Activated naive CD8-positive, alpha-beta T cell treated with anti-CD3 and anti-CD28 coated beads, Interleukin-2, amount 50 U/mL, for 24 hours (primary cell): ENCODE measurements around the gene C1QTNF4.

Experiments used
- ATAC-seq: fragments of 150-1000 bp; cut with Tn5 transposase; one replicate; pipeline ENCODE4 v1.10.0; 2021
- DNase-seq: peaks from one replicate; pipeline ENCODE4 v3.0.0; 2021
- H3K27ac Mint-ChIP-seq: one replicate; pipeline ENCODE4 v1.8.0; 2021; ENCODE audit warnings: mild to moderate bottlenecking, mixed read lengths
- H3K27me3 Mint-ChIP-seq: one replicate; pipeline ENCODE4 v1.8.0; 2021; ENCODE audit warnings: mixed read lengths
- H3K36me3 Mint-ChIP-seq: one replicate; pipeline ENCODE4 v1.8.0; 2021; ENCODE audit warnings: low read depth, mixed read lengths
- H3K4me1 Mint-ChIP-seq: one replicate; pipeline ENCODE4 v1.8.0; 2021; ENCODE audit warnings: mixed read lengths
- H3K4me3 Mint-ChIP-seq: one replicate; pipeline ENCODE4 v1.8.0; 2021; ENCODE audit warnings: mild to moderate bottlenecking, moderate library complexity, mixed read lengths
- H3K9me3 Mint-ChIP-seq: one replicate; pipeline ENCODE4 v1.8.0; 2021; ENCODE audit warnings: mixed read lengths

C1QTNF4 gene

GRCh38 chr11:47587039-47587716, 7.0 kb downstream of the C1QTNF4 start:
- no peak for DNase-seq
- H3K36me3 Mint-ChIP-seq, result peaks cover 16% of the 10 kb centered on the region
- H3K4me3 Mint-ChIP-seq, result no peak overlapping the region
- H3K4me1 Mint-ChIP-seq, result peaks cover 6% of the 10 kb centered on the region
- H3K9me3 Mint-ChIP-seq, result no peaks in the 10 kb centered on the region
- H3K27me3 Mint-ChIP-seq, result peaks cover 3% of the 10 kb centered on the region
- no peak overlapping the region for H3K27ac Mint-ChIP-seq
- ATAC-seq, result no peak

- ATAC-seq, result no peak
- Mint-ChIP-seq H3K9me3 (no peaks in the 10 kb centered on the region), H3K36me3 (peaks cover 23% of the 10 kb centered on the region), H3K4me3 (no peak within 1 kb of the TSS), H3K27ac (no peak within 1 kb of the TSS), H3K27me3 (no peaks in the 10 kb centered on the region), H3K4me1 (peaks cover 1% of the 10 kb centered on the region)
- DNase-seq, result no peak
Observed at GRCh38 chr11:47586098-47586855, 7.9 kb downstream of the C1QTNF4 start, which contains the start of gene FAM180B. Gene FAM180B, plus strand, starts transcription at chr11:47586678. Its CDS starts 91 bp downstream, at chr11:47586769.

- H3K36me3 Mint-ChIP-seq, result peaks cover 40% of the 10 kb centered on the region
- no peaks in the 10 kb centered on the region for H3K9me3 Mint-ChIP-seq
- ATAC-seq (no peak), DNase-seq (no peak)
- H3K4me1 Mint-ChIP-seq, result peaks cover 19% of the 10 kb centered on the region
- no peak overlapping the region for H3K4me3 Mint-ChIP-seq
- H3K27me3 Mint-ChIP-seq, result peaks cover under 1% of the 10 kb centered on the region
- H3K27ac Mint-ChIP-seq, result no peak overlapping the region
Observed at GRCh38 chr11:47583844-47584243, 10.4 kb downstream of the C1QTNF4 start.

- peaks cover 47% of the 10 kb centered on the region for H3K4me1 Mint-ChIP-seq
- H3K4me3 Mint-ChIP-seq, result peak within 1 kb of the TSS; percentile 99
- peak within 1 kb of the TSS; percentile 97 for H3K27ac Mint-ChIP-seq
- no peaks in the 10 kb centered on the region for H3K9me3 Mint-ChIP-seq
- ATAC-seq, result peak; percentile 96
- peaks cover 2% of the 10 kb centered on the region for H3K27me3 Mint-ChIP-seq
- peaks cover 57% of the 10 kb centered on the region for H3K36me3 Mint-ChIP-seq
- peak; percentile 90 for DNase-seq
Observed at GRCh38 chr11:47578524-47579494, 15.4 kb downstream of the C1QTNF4 start, which contains the start of the genes KBTBD4 and NDUFS3. Gene KBTBD4, minus strand, starts transcription at chr11:47578970. Its CDS starts 19 bp downstream, at chr11:47578951. Gene NDUFS3, plus strand, starts transcription at chr11:47579074. Its CDS starts 18 bp downstream, at chr11:47579092.

GRCh38 chr11:47577460-47578041, 16.7 kb downstream of the C1QTNF4 start:
- no peak for DNase-seq
- Mint-ChIP-seq H3K27ac (peak overlapping the region; percentile 97), H3K27me3 (peaks cover 2% of the 10 kb centered on the region), H3K9me3 (no peaks in the 10 kb centered on the region), H3K36me3 (peaks cover 59% of the 10 kb centered on the region), H3K4me1 (peaks cover 47% of the 10 kb centered on the region), H3K4me3 (peak overlapping the region; percentile 99)
- no peak for ATAC-seq

GRCh38 chr11:47573321-47573720, 20.9 kb downstream of the C1QTNF4 start:
- peaks cover 23% of the 10 kb centered on the region for H3K4me1 Mint-ChIP-seq
- H3K9me3 Mint-ChIP-seq, result no peaks in the 10 kb centered on the region
- ATAC-seq, result no peak
- H3K4me3 Mint-ChIP-seq, result no peak overlapping the region
- H3K27me3 Mint-ChIP-seq, result no peaks in the 10 kb centered on the region
- no peak overlapping the region for H3K27ac Mint-ChIP-seq
- no peak for DNase-seq
- H3K36me3 Mint-ChIP-seq, result peaks cover 42% of the 10 kb centered on the region

- Mint-ChIP-seq H3K9me3 (no peaks in the 10 kb centered on the region), H3K4me1 (peaks cover 18% of the 10 kb centered on the region), H3K4me3 (no peak overlapping the region), H3K27me3 (no peaks in the 10 kb centered on the region), H3K36me3 (peaks cover 42% of the 10 kb centered on the region), H3K27ac (peak overlapping the region; percentile 22)
- ATAC-seq (no peak), DNase-seq (no peak)
Observed at GRCh38 chr11:47572715-47573255, 21.4 kb downstream of the C1QTNF4 start.

- H3K9me3 Mint-ChIP-seq, result no peaks in the 10 kb centered on the region
- ATAC-seq, result no peak
- H3K36me3 Mint-ChIP-seq, result peaks cover 39% of the 10 kb centered on the region
- H3K4me1 Mint-ChIP-seq, result peaks cover 12% of the 10 kb centered on the region
- no peak for DNase-seq
- H3K4me3 Mint-ChIP-seq, result no peak overlapping the region
- H3K27ac Mint-ChIP-seq, result no peak overlapping the region
- H3K27me3 Mint-ChIP-seq, result no peaks in the 10 kb centered on the region
Observed at GRCh38 chr11:47571895-47572294, 22.3 kb downstream of the C1QTNF4 start.

- no peak overlapping the region for H3K27ac Mint-ChIP-seq
- H3K36me3 Mint-ChIP-seq, result peaks cover 43% of the 10 kb centered on the region
Observed at GRCh38 chr11:47571357-47571729, 22.9 kb downstream of the C1QTNF4 start.

GRCh38 chr11:47570651-47571356, 23.4 kb downstream of the C1QTNF4 start:
- ATAC-seq (no peak), DNase-seq (no peak)
- Mint-ChIP-seq H3K27ac (no peak overlapping the region), H3K27me3 (no peaks in the 10 kb centered on the region), H3K36me3 (peaks cover 40% of the 10 kb centered on the region), H3K4me1 (peaks cover 14% of the 10 kb centered on the region), H3K9me3 (no peaks in the 10 kb centered on the region), H3K4me3 (no peak overlapping the region)

More at GRCh38 chr11:47571357-47571729, 22.9 kb downstream of the C1QTNF4 start:
- no peaks in the 10 kb centered on the region for H3K9me3 Mint-ChIP-seq
- ATAC-seq (no peak), DNase-seq (no peak)
- H3K27me3 Mint-ChIP-seq, result no peaks in the 10 kb centered on the region
- peaks cover 12% of the 10 kb centered on the region for H3K4me1 Mint-ChIP-seq
- H3K4me3 Mint-ChIP-seq, result no peak overlapping the region

GRCh38 chr11:47569646-47570045, 24.6 kb downstream of the C1QTNF4 start:
- DNase-seq (no peak), ATAC-seq (no peak)
- H3K9me3 Mint-ChIP-seq, result no peaks in the 10 kb centered on the region
- H3K27me3 Mint-ChIP-seq, result no peaks in the 10 kb centered on the region
- no peak overlapping the region for H3K27ac Mint-ChIP-seq
- no peak overlapping the region for H3K4me3 Mint-ChIP-seq
- H3K36me3 Mint-ChIP-seq, result peaks cover 33% of the 10 kb centered on the region
- peaks cover 17% of the 10 kb centered on the region for H3K4me1 Mint-ChIP-seq

GRCh38 chr11:47566149-47566698, 28.0 kb downstream of the C1QTNF4 start:
- H3K27me3 Mint-ChIP-seq, result no peaks in the 10 kb centered on the region
- DNase-seq, result no peak
- peak overlapping the region; percentile 83 for H3K27ac Mint-ChIP-seq
- ATAC-seq, result no peak
- peaks cover 31% of the 10 kb centered on the region for H3K4me1 Mint-ChIP-seq
- H3K9me3 Mint-ChIP-seq, result no peaks in the 10 kb centered on the region
- peak overlapping the region; percentile 85 for H3K4me3 Mint-ChIP-seq
- peaks cover 15% of the 10 kb centered on the region for H3K36me3 Mint-ChIP-seq
